WTC11 (cell line): Measurements from ENCODE around the gene SNAI1. TPM values are rescaled to one million over a fixed set of nuclear protein-coding genes. Genes with fewer than 3 reads are reported as not detected.

ENCODE experiments used
- ATAC-seq: fragments of 200-7000 bp; cut with Tn5 transposase; 2 replicates; pipeline ENCODE4 v1.10.0; 2021; ENCODE audit warnings: mild to moderate bottlenecking, moderate library complexity
- CTCF ChIA-PET: fragments of 300-600 bp; sonication (Branson Sonifier 250); formaldehyde crosslinking; loops from one replicate; lab custom pipeline; 2021; ENCODE audit warnings: antibody characterized with exemption; lab: Charles Lee
- POLR2A ChIA-PET: fragments of 350-600 bp; sonication (Branson Sonifier 250); formaldehyde crosslinking; loops from one replicate; lab custom pipeline; 2021; ENCODE audit warnings: antibody characterized with exemption; lab: Charles Lee
- DNase-seq: peaks from one replicate; pipeline ENCODE4 v3.0.0; 2021; ENCODE audit warnings: low spot score
- H3K27ac Mint-ChIP-seq: 2 replicates; pipeline ENCODE4 v1.8.0; 2021; ENCODE audit warnings: mixed read lengths
- H3K27me3 Mint-ChIP-seq: 2 replicates; pipeline ENCODE4 v1.8.0; 2021; ENCODE audit warnings: low read depth, mild to moderate bottlenecking, moderate library complexity, mixed read lengths
- H3K36me3 Mint-ChIP-seq: 2 replicates; pipeline ENCODE4 v1.8.0; 2021; ENCODE audit warnings: mixed read lengths
- H3K4me1 Mint-ChIP-seq: 2 replicates; pipeline ENCODE4 v1.8.0; 2022; ENCODE audit warnings: mixed read lengths
- H3K4me3 Mint-ChIP-seq: 2 replicates; pipeline ENCODE4 v1.8.0; 2021; ENCODE audit warnings: mild to moderate bottlenecking, moderate library complexity, mixed read lengths
- H3K9me3 Mint-ChIP-seq: 2 replicates; pipeline ENCODE4 v1.8.0; 2021; ENCODE audit warnings: mixed read lengths
- ATF1 ChIP-seq: sonication (generic); formaldehyde crosslinking; IDR thresholded peaks from 2 replicates; pipeline ENCODE4 v1.8.1; 2023; ENCODE audit warnings: mild to moderate bottlenecking, moderate library complexity, missing genetic modification reagents
- CBFB ChIP-seq: sonication (generic); formaldehyde crosslinking; IDR thresholded peaks from 2 replicates; pipeline ENCODE4 v1.8.1; 2022; ENCODE audit warnings: mild to moderate bottlenecking, low read depth, missing genetic modification reagents
- EMX1 ChIP-seq: fragments of 250-450 bp; sonication (Bioruptor Pico); IDR thresholded peaks from 2 replicates; pipeline ENCODE4 v1.8.0; 2021; ENCODE audit warnings: mild to moderate bottlenecking
- ERG ChIP-seq: fragments of 250-450 bp; sonication (Bioruptor Pico); IDR thresholded peaks from 2 replicates; pipeline ENCODE4 v1.8.0; 2021; ENCODE audit warnings: mild to moderate bottlenecking
- FOXK1 ChIP-seq: sonication (generic); formaldehyde crosslinking; IDR thresholded peaks from 2 replicates; pipeline ENCODE4 v1.8.0; 2022; ENCODE audit warnings: mild to moderate bottlenecking, moderate library complexity, missing genetic modification reagents
- FOXP1 ChIP-seq: sonication (generic); formaldehyde crosslinking; IDR thresholded peaks from 2 replicates; pipeline ENCODE4 v1.8.0; 2022; ENCODE audit warnings: missing genetic modification reagents, mild to moderate bottlenecking, moderate library complexity, borderline replicate concordance
- GABPB1 ChIP-seq: sonication (generic); formaldehyde crosslinking; IDR thresholded peaks from 2 replicates; pipeline ENCODE4 v1.8.1; 2023; ENCODE audit warnings: mild to moderate bottlenecking, missing genetic modification reagents
- KAT7 ChIP-seq: sonication (generic); formaldehyde crosslinking; IDR thresholded peaks from 2 replicates; pipeline ENCODE4 v1.8.1; 2023; ENCODE audit warnings: missing genetic modification reagents, mild to moderate bottlenecking, borderline replicate concordance
- MAX ChIP-seq: sonication (generic); formaldehyde crosslinking; IDR thresholded peaks from 2 replicates; pipeline ENCODE4 v1.8.0; 2022; ENCODE audit warnings: mild to moderate bottlenecking, missing genetic modification reagents
- NR1H2 ChIP-seq: sonication (generic); formaldehyde crosslinking; IDR thresholded peaks from 2 replicates; pipeline ENCODE4 v1.9.0; 2021; ENCODE audit warnings: mild to moderate bottlenecking, moderate library complexity, missing genetic modification reagents
- OVOL2 ChIP-seq: fragments of 250-450 bp; sonication (Bioruptor Pico); IDR thresholded peaks from 2 replicates; pipeline ENCODE4 v1.9.0; 2021; ENCODE audit warnings: mild to moderate bottlenecking, borderline replicate concordance
- TP53 ChIP-seq: sonication (generic); formaldehyde crosslinking; IDR thresholded peaks from 2 replicates; pipeline ENCODE4 v1.8.1; 2023; ENCODE audit warnings: mild to moderate bottlenecking, missing genetic modification reagents
- ZBTB21 ChIP-seq: sonication (generic); formaldehyde crosslinking; IDR thresholded peaks from 2 replicates; pipeline ENCODE4 v1.8.1; 2023; ENCODE audit warnings: mild to moderate bottlenecking, missing genetic modification reagents, borderline replicate concordance
- ZNF121 ChIP-seq: sonication (generic); formaldehyde crosslinking; IDR thresholded peaks from 2 replicates; pipeline ENCODE4 v1.8.0; 2023; ENCODE audit warnings: missing genetic modification reagents
- ZNF263 ChIP-seq: sonication (generic); formaldehyde crosslinking; IDR thresholded peaks from 2 replicates; pipeline ENCODE4 v1.8.1; 2022; ENCODE audit warnings: low read depth, mild to moderate bottlenecking, moderate library complexity, missing genetic modification reagents
- ZNF423 ChIP-seq: fragments of 250-450 bp; sonication (Bioruptor Pico); IDR thresholded peaks from 2 replicates; pipeline ENCODE4 v2.1.2; 2022; ENCODE audit warnings: mild to moderate bottlenecking, moderate library complexity
- ZNF671 ChIP-seq: fragments of 250-450 bp; sonication (Bioruptor Pico); IDR thresholded peaks from 2 replicates; pipeline ENCODE4 v1.8.0; 2021; ENCODE audit warnings: mild to moderate bottlenecking
- total RNA-seq: library from RNA; stranded (reverse); gene quantifications from 3 replicates; pipeline ENCODE4 v1.2.3, GENCODE V29; 2021
- TF ChIP-seq, protein P1 (sequence below): fragments of 250-450 bp; sonication (Bioruptor Pico); IDR thresholded peaks from 2 replicates; pipeline ENCODE4 v2.1.2; 2022; ENCODE audit warnings: mild to moderate bottlenecking, moderate library complexity
- TF ChIP-seq, protein P2 (sequence below): fragments of 250-450 bp; sonication (Bioruptor Pico); IDR thresholded peaks from 2 replicates; pipeline ENCODE4 v1.9.0; 2021; ENCODE audit warnings: mild to moderate bottlenecking, borderline replicate concordance

The SNAI1 gene
- total RNA-seq, 1 experiment from 2014 or later, result 7.9 TPM

DNA sequence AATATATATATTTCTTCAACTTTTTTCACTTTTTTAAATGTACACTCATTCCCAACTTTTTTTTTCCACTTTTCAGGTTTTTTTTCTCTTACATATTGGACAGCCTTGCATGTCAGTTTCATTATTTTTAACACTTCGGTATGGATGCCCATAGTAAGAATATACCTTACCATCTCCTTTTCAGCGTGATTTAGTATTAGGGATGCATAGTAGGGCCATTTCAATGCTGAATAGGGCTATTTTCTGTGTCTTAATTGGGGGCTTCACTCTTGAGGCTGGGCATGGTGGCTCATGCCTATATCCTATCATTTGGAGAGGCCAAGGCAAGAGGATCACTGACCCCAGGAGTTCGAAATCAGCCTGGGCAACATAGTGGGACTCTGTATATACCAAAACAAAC lies 39.8 kb upstream of the SNAI1 start:
- no peaks in the 10 kb centered on the region for H3K9me3 Mint-ChIP-seq
- no peaks in the 10 kb centered on the region for H3K27me3 Mint-ChIP-seq
- H3K4me1 Mint-ChIP-seq, result peaks cover 21% of the 10 kb centered on the region
- no peak overlapping the region for H3K27ac Mint-ChIP-seq
- TF ChIP-seq MAX (CRISPR knock-in tag), result no peak
- TF ChIP-seq, protein P1, sequence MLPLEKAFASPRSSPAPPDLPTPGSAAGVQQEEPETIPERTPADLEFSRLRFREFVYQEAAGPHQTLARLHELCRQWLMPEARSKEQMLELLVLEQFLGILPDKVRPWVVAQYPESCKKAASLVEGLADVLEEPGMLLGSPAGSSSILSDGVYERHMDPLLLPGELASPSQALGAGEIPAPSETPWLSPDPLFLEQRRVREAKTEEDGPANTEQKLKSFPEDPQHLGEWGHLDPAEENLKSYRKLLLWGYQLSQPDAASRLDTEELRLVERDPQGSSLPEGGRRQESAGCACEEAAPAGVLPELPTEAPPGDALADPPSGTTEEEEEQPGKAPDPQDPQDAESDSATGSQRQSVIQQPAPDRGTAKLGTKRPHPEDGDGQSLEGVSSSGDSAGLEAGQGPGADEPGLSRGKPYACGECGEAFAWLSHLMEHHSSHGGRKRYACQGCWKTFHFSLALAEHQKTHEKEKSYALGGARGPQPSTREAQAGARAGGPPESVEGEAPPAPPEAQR (CRISPR knock-in tag), result no peak
- TF ChIP-seq OVOL2 (CRISPR knock-in tag), result no peak
- TF ChIP-seq CBFB (CRISPR knock-in tag), result no peak
- TF ChIP-seq EMX1, result no peak
- TF ChIP-seq FOXK1 (CRISPR knock-in tag), result no peak
- ChIA-PET POLR2A (interaction anchor here (0.8 kb wide), 1 partner anchor 71 kb away, joined by 5 read pairs; no protein-coding TSS in a partner anchor), CTCF (interaction anchor here (0.9 to 1.2 kb wide), 2 partner anchors 22 to 129 kb away, joined by 5 to 11 read pairs; no protein-coding TSS in a partner anchor)
- H3K4me3 Mint-ChIP-seq, result no peak overlapping the region
- DNase-seq (no peak), ATAC-seq (no peak)
- H3K36me3 Mint-ChIP-seq, result peaks cover 62% of the 10 kb centered on the region

- no peak for ATAC-seq
- H3K4me1 Mint-ChIP-seq, result 0 out of 2 replicates have a peak, but pooled peaks cover 4% of the 10 kb centered on the region
- ChIA-PET POLR2A (no interaction called here), CTCF (interaction anchor here (0.6 to 1.0 kb wide), 2 partner anchors 34 to 126 kb away, joined by 3 read pairs; no protein-coding TSS in a partner anchor)
- H3K27me3 Mint-ChIP-seq, result no peaks in the 10 kb centered on the region
- H3K4me3 Mint-ChIP-seq, result no peak overlapping the region
- TF ChIP-seq ATF1 (no peak), GABPB1 (CRISPR knock-in tag) (0 out of 2 replicates have a peak, but pooled peaks have one; percentile 8)
- TF ChIP-seq, protein P2, sequence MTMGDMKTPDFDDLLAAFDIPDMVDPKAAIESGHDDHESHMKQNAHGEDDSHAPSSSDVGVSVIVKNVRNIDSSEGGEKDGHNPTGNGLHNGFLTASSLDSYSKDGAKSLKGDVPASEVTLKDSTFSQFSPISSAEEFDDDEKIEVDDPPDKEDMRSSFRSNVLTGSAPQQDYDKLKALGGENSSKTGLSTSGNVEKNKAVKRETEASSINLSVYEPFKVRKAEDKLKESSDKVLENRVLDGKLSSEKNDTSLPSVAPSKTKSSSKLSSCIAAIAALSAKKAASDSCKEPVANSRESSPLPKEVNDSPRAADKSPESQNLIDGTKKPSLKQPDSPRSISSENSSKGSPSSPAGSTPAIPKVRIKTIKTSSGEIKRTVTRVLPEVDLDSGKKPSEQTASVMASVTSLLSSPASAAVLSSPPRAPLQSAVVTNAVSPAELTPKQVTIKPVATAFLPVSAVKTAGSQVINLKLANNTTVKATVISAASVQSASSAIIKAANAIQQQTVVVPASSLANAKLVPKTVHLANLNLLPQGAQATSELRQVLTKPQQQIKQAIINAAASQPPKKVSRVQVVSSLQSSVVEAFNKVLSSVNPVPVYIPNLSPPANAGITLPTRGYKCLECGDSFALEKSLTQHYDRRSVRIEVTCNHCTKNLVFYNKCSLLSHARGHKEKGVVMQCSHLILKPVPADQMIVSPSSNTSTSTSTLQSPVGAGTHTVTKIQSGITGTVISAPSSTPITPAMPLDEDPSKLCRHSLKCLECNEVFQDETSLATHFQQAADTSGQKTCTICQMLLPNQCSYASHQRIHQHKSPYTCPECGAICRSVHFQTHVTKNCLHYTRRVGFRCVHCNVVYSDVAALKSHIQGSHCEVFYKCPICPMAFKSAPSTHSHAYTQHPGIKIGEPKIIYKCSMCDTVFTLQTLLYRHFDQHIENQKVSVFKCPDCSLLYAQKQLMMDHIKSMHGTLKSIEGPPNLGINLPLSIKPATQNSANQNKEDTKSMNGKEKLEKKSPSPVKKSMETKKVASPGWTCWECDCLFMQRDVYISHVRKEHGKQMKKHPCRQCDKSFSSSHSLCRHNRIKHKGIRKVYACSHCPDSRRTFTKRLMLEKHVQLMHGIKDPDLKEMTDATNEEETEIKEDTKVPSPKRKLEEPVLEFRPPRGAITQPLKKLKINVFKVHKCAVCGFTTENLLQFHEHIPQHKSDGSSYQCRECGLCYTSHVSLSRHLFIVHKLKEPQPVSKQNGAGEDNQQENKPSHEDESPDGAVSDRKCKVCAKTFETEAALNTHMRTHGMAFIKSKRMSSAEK (CRISPR knock-in tag), result no peak
- no peak for DNase-seq
- no peak overlapping the region for H3K27ac Mint-ChIP-seq
- H3K36me3 Mint-ChIP-seq, result peaks cover 73% of the 10 kb centered on the region
- no peaks in the 10 kb centered on the region for H3K9me3 Mint-ChIP-seq
These were observed 37.5 kb upstream of the SNAI1 start for GRCh38 chr20:49945306-49945700.

GRCh38 chr20:49945701-49946477 lies 36.9 kb upstream of the SNAI1 start:
- ATAC-seq (no peak), DNase-seq (no peak)
- POLR2A ChIA-PET, result interaction anchor here (0.6 kb wide), 1 partner anchor 11 kb away, joined by 3 read pairs; no protein-coding TSS in a partner anchor
- peaks cover 78% of the 10 kb centered on the region for H3K36me3 Mint-ChIP-seq
- no peaks in the 10 kb centered on the region for H3K9me3 Mint-ChIP-seq
- no peaks in the 10 kb centered on the region for H3K27me3 Mint-ChIP-seq
- H3K4me3 Mint-ChIP-seq, result no peak overlapping the region
- CTCF ChIA-PET, result interaction anchor here (0.6 to 1.0 kb wide), 3 partner anchors 34 to 250 kb away, joined by 3 read pairs; no protein-coding TSS in a partner anchor
- no peak for TF ChIP-seq OVOL2 (CRISPR knock-in tag)
- no peak for TF ChIP-seq ZNF423 (CRISPR knock-in tag)
- TF ChIP-seq NR1H2 (CRISPR knock-in tag), result no peak
- no peak overlapping the region for H3K27ac Mint-ChIP-seq
- 0 out of 2 replicates have a peak, but pooled peaks cover 3% of the 10 kb centered on the region for H3K4me1 Mint-ChIP-seq

- TF ChIP-seq ZNF671 (CRISPR knock-in tag), result no peak
- no peak for TF ChIP-seq FOXP1 (CRISPR knock-in tag)
- no peak for TF ChIP-seq ERG (CRISPR knock-in tag)
- TF ChIP-seq ATF1, result no peak
- no peak for TF ChIP-seq ZNF263
- no peak for TF ChIP-seq ZBTB21 (CRISPR knock-in tag)
- no peak for TF ChIP-seq TP53 (CRISPR knock-in tag)
- no peak for TF ChIP-seq KAT7
- TF ChIP-seq ZNF121, result no peak
These were observed 34.6 kb upstream of the SNAI1 start for GRCh38 chr20:49948178-49948577.

More at GRCh38 chr20:49948178-49948577, 34.6 kb upstream of the SNAI1 start:
- H3K4me1 Mint-ChIP-seq, result no peaks in the 10 kb centered on the region
- DNase-seq (no peak), ATAC-seq (no peak)
- H3K4me3 Mint-ChIP-seq, result no peak overlapping the region
- POLR2A ChIA-PET, result no interaction called here
- CTCF ChIA-PET, result no interaction called here
- peaks cover 85% of the 10 kb centered on the region for H3K36me3 Mint-ChIP-seq
- H3K9me3 Mint-ChIP-seq, result no peaks in the 10 kb centered on the region
- no peaks in the 10 kb centered on the region; the same call in 1 of the 2 replicates for H3K27me3 Mint-ChIP-seq
- H3K27ac Mint-ChIP-seq, result no peak overlapping the region
